HG03432 (cell line): ENCODE measurements around the gene DMKN.

Experiments
- ATAC-seq: cut with Tn5 transposase; IDR thresholded peaks from one replicate; pipeline ENCODE4 v1.9.1; 2021; ENCODE audit warnings: mild to moderate bottlenecking, moderate library complexity; ENCODE audit not compliant: unreplicated experiment

Gene DMKN

GRCh38 chr19:35528218-35529038 lies 15.0 kb upstream of the DMKN start, which contains the start of gene SBSN:
Gene SBSN (minus strand): TSS chr19:35528311. CDS start chr19:35528281, 30 bp downstream.
- ATAC-seq, result no peak

GRCh38 chr19:35525873-35526272 lies 12.4 kb upstream of the DMKN start:
- no peak for ATAC-seq

GRCh38 chr19:35524181-35524837 lies 10.9 kb upstream of the DMKN start:
- ATAC-seq, result no peak

- no peak for ATAC-seq
These were observed 9.4 kb upstream of the DMKN start for GRCh38 chr19:35522745-35523327.

GRCh38 chr19:35521124-35521743 lies 7.8 kb upstream of the DMKN start:
- no peak for ATAC-seq

GRCh38 chr19:35519291-35519690 lies 5.8 kb upstream of the DMKN start:
- ATAC-seq, result no peak

GRCh38 chr19:35518313-35518712 lies 4.9 kb upstream of the DMKN start:
- no peak for ATAC-seq

GRCh38 chr19:35517342-35517741 lies 3.9 kb upstream of the DMKN start:
- ATAC-seq, result no peak

GRCh38 chr19:35516310-35516709 lies 2.9 kb upstream of the DMKN start:
- no peak for ATAC-seq

- no peak for ATAC-seq
These were observed 897 bp upstream of the DMKN start for GRCh38 chr19:35514282-35514809.

- no peak for ATAC-seq
These were observed 420 bp downstream of the DMKN start for GRCh38 chr19:35512831-35513627.

GRCh38 chr19:35511337-35511736 lies 2.1 kb downstream of the DMKN start:
- ATAC-seq, result no peak

- no peak for ATAC-seq
These were observed 2.9 kb downstream of the DMKN start for GRCh38 chr19:35510626-35510964.

- peak; percentile 64 for ATAC-seq
These were observed 3.4 kb downstream of the DMKN start for GRCh38 chr19:35509861-35510625.

- no peak for ATAC-seq
These were observed 4.3 kb downstream of the DMKN start for GRCh38 chr19:35509018-35509652.

- ATAC-seq, result no peak
These were observed 5.3 kb downstream of the DMKN start for GRCh38 chr19:35508129-35508528.

GRCh38 chr19:35507561-35507960 lies 5.9 kb downstream of the DMKN start:
- no peak for ATAC-seq

- no peak for ATAC-seq
These were observed 7.4 kb downstream of the DMKN start for GRCh38 chr19:35506011-35506410.

- no peak for ATAC-seq
These were observed 10.7 kb downstream of the DMKN start for GRCh38 chr19:35502751-35503150.
